DOHH2 (cell line): ENCODE measurements around the gene P2RX3.

Experiments used
- CTCF ChIP-seq: fragments of 200-600 bp; sonication (generic); IDR thresholded peaks from one replicate; pipeline ENCODE4 v1.5.1; 2014; ENCODE audit warnings: antibody characterized with exemption, mild to moderate bottlenecking, low read depth, low read length; ENCODE audit not compliant: poor library complexity, severe bottlenecking
- EZH2phosphoT487 ChIP-seq: fragments of 200-600 bp; sonication (generic); IDR thresholded peaks from 2 replicates; pipeline ENCODE4 v1.6.1; 2017; ENCODE audit warnings: borderline replicate concordance, mild to moderate bottlenecking, antibody characterized with exemption, low read length, moderate library complexity, mixed read lengths

- TF ChIP-seq CTCF (no peak), EZH2phosphoT487 (no peak)
These were observed 15.7 kb downstream of the P2RX3 start for GRCh38 chr11:57353852-57354251.
